Left ventricle myocardium superior (tissue), 1 donor: ENCODE data around the gene CANT1. TPM values are rescaled to one million over a fixed set of nuclear protein-coding genes. Genes with fewer than 3 reads are reported as not detected.

Experiments
- ATAC-seq: fragments of 200-7000 bp; cut with Tn5 transposase; one replicate; pipeline ENCODE4 v1.9.1; 2020; ENCODE audit warnings: mild to moderate bottlenecking, moderate library complexity
- DNase-seq: peaks from one replicate; pipeline ENCODE4 v3.0.0-alpha.2; 2020
- intact Hi-C: fragments of 100-400 bp; cut with micrococcal nuclease; formaldehyde crosslinking; loops from one replicate; pipeline ENCODE4 v1.11.0; 2022
- long read RNA-seq: library from polyadenylated mRNA; unstranded; transcript quantifications from one replicate; pipeline ENCODE4 v2.0.0, GENCODE V29; 2021
- total RNA-seq: library from RNA; stranded (reverse); fragmentation: NEBNext Ultra II Directional; extraction: Animal tissue kit (Norgen Biotek cat#: 25700); gene quantifications from one replicate; pipeline ENCODE4 v1.2.1, GENCODE V29; 2021
- donor health status: DM: no; HTN: yes; CAD: no; lungs with severe emphysema.

Gene CANT1
- total RNA-seq = 28.2 TPM
- long read RNA-seq, transcript CANT1-202 (5 exons, 3,252 nt) = major isoform, 5 of 17 reads
- long read RNA-seq, partial matches to known transcripts = 5 of 17 reads
- long read RNA-seq, other reads (novel, unspliced or antisense) = 6 of 17 reads

GRCh38 chr17:79009397-79010303 is at the start of gene CANT1:
CANT1 (minus strand) TSS chr17:79009764; CDS start chr17:78997622, 12,142 bp downstream.
- peak; percentile 98 for ATAC-seq
- intact Hi-C loops = no loop called here

GRCh38 chr17:79057737-79058385 is 48.3 kb upstream of the CANT1 start:
- ATAC-seq (no peak), DNase-seq (no peak)

More at GRCh38 chr17:79009397-79010303, at the start of gene CANT1:
- peak; percentile 93 for DNase-seq

GRCh38 chr17:79055197-79055596 is 45.6 kb upstream of the CANT1 start:
- no peak for ATAC-seq
- intact Hi-C loops = no loop called here

More at GRCh38 chr17:79057737-79058385, 48.3 kb upstream of the CANT1 start:
- intact Hi-C loops = no loop called here

GRCh38 chr17:79054200-79054960 is 44.8 kb upstream of the CANT1 start:
- DNase-seq (no peak), ATAC-seq (no peak)
- intact Hi-C loops = no loop called here

More at GRCh38 chr17:79055197-79055596, 45.6 kb upstream of the CANT1 start:
- no peak for DNase-seq

GRCh38 chr17:79053251-79053925 is 43.8 kb upstream of the CANT1 start:
- DNase-seq (no peak), ATAC-seq (peak; percentile 56)
- intact Hi-C loops = no loop called here

- no peak for DNase-seq
- ATAC-seq = no peak
- intact Hi-C loops = no loop called here
Observed at GRCh38 chr17:79052131-79052530, 42.6 kb upstream of the CANT1 start.

- DNase-seq = no peak
- intact Hi-C loops = no loop called here
- no peak for ATAC-seq
Observed at GRCh38 chr17:79051306-79051705, 41.7 kb upstream of the CANT1 start.

GRCh38 chr17:79050551-79050950 is 41.0 kb upstream of the CANT1 start:
- intact Hi-C loops = no loop called here
- DNase-seq (peak; percentile 20), ATAC-seq (no peak)

GRCh38 chr17:79049821-79050220 is 40.3 kb upstream of the CANT1 start:
- DNase-seq (peak; percentile 28), ATAC-seq (no peak)
- intact Hi-C loops = no loop called here

- ATAC-seq (no peak), DNase-seq (peak; percentile 18)
- intact Hi-C loops = no loop called here
Observed at GRCh38 chr17:79048826-79049755, 39.5 kb upstream of the CANT1 start.

- intact Hi-C loops = no loop called here
- DNase-seq (peak; percentile 58), ATAC-seq (no peak)
Observed at GRCh38 chr17:79047923-79048825, 38.6 kb upstream of the CANT1 start.

GRCh38 chr17:79047291-79047920 is 37.8 kb upstream of the CANT1 start:
- DNase-seq (peak; percentile 53), ATAC-seq (peak; percentile 22)
- intact Hi-C loops = no loop called here

GRCh38 chr17:79046916-79047280 is 37.3 kb upstream of the CANT1 start:
- intact Hi-C loops = no loop called here

GRCh38 chr17:79046197-79046915 is 36.8 kb upstream of the CANT1 start:
- ATAC-seq = peak; percentile 81
- peak; percentile 75 for DNase-seq
- intact Hi-C loops = no loop called here

More at GRCh38 chr17:79046916-79047280, 37.3 kb upstream of the CANT1 start:
- ATAC-seq (peak; percentile 71), DNase-seq (peak; percentile 79)

GRCh38 chr17:79045842-79046196 is 36.3 kb upstream of the CANT1 start:
- intact Hi-C loops = no loop called here

More at GRCh38 chr17:79045842-79046196, 36.3 kb upstream of the CANT1 start:
- peak; percentile 74 for ATAC-seq
- peak; percentile 87 for DNase-seq
